Activated naive CD4-positive, alpha-beta T cell treated with anti-CD3 and anti-CD28 coated beads, Interleukin-2, amount 50 U/mL, for 72 hours (primary cell): ENCODE measurements around the gene TAF3. TPM values are rescaled to one million over a fixed set of nuclear protein-coding genes. Genes with fewer than 3 reads are reported as not detected.

Experiments
- ATAC-seq, 2 donors: fragments of 150-1000 bp; cut with Tn5 transposase; 2 replicates each; pipeline ENCODE4 v1.10.0; 2021; ENCODE audit warnings: mild to moderate bottlenecking in 2 of 2, moderate library complexity in 2 of 2
- DNase-seq, 2 donors: peaks; one replicate each; pipeline ENCODE4 v3.0.0; 2021 to 2022; ENCODE audit warnings: low spot score in 2 of 2
- H3K27ac Mint-ChIP-seq, 2 donors: one replicate each; pipeline ENCODE4 v1.8.0; 2022; ENCODE audit warnings: mild to moderate bottlenecking in 2 of 2, mixed read lengths in 2 of 2
- H3K36me3 Mint-ChIP-seq, 2 donors: one replicate each; pipeline ENCODE4 v1.8.0; 2022; ENCODE audit warnings: mixed read lengths in 2 of 2
- H3K9me3 Mint-ChIP-seq, 2 donors: one replicate each; pipeline ENCODE4 v1.8.0; 2022; ENCODE audit warnings: mixed read lengths in 2 of 2
- total RNA-seq, 2 donors: library from RNA; stranded (reverse); gene quantifications; one replicate each; pipeline ENCODE4 v1.2.3, GENCODE V29; 2022

TAF3 gene
- total RNA-seq, 2 donors from 2014 or later = 12.0 to 16.8 TPM

- no peak for DNase-seq
- ATAC-seq = no peak
- Mint-ChIP-seq H3K27ac (no peak overlapping the region), H3K36me3 (peaks cover 29 to 32% of the 10 kb centered on the region in 2 donors), H3K9me3 (peaks cover 9 to 13% of the 10 kb centered on the region in 2 donors)
Observed at GRCh38 chr10:7937315-7937945, 119.1 kb downstream of the TAF3 start.

GRCh38 chr10:7941576-7941975 lies 123.3 kb downstream of the TAF3 start:
- DNase-seq = no peak
- H3K36me3 Mint-ChIP-seq = peaks cover 19 to 23% of the 10 kb centered on the region in 2 donors
- H3K9me3 Mint-ChIP-seq = peaks cover 9 to 13% of the 10 kb centered on the region in 2 donors
- no peak overlapping the region for H3K27ac Mint-ChIP-seq
- ATAC-seq = no peak

GRCh38 chr10:7942316-7942715 lies 124.0 kb downstream of the TAF3 start:
- H3K36me3 Mint-ChIP-seq = peaks cover 14 to 16% of the 10 kb centered on the region in 2 donors
- DNase-seq (no peak), ATAC-seq (no peak)
- H3K27ac Mint-ChIP-seq = no peak overlapping the region
- H3K9me3 Mint-ChIP-seq = peaks cover 9 to 16% of the 10 kb centered on the region in 2 donors

- Mint-ChIP-seq H3K9me3 (peaks cover 9 to 12% of the 10 kb centered on the region in 2 donors), H3K36me3 (peaks cover 8 to 11% of the 10 kb centered on the region in 2 donors), H3K27ac (no peak overlapping the region)
- DNase-seq (no peak), ATAC-seq (no peak)
Observed at GRCh38 chr10:7942859-7943258, 124.6 kb downstream of the TAF3 start.

- H3K9me3 Mint-ChIP-seq = peaks cover 0 to 5% of the 10 kb centered on the region in 2 donors
- DNase-seq (no peak), ATAC-seq (no peak)
- H3K36me3 Mint-ChIP-seq = no peaks in the 10 kb centered on the region
- H3K27ac Mint-ChIP-seq = no peak overlapping the region
Observed at GRCh38 chr10:7944215-7944480, 125.8 kb downstream of the TAF3 start.

GRCh38 chr10:7944537-7944936 lies 126.2 kb downstream of the TAF3 start:
- no peaks in the 10 kb centered on the region for H3K36me3 Mint-ChIP-seq
- ATAC-seq = no peak
- DNase-seq = no peak
- H3K27ac Mint-ChIP-seq = no peak overlapping the region
- peaks cover 0 to 5% of the 10 kb centered on the region in 2 donors for H3K9me3 Mint-ChIP-seq

- H3K9me3 Mint-ChIP-seq = peaks cover 0 to 5% of the 10 kb centered on the region in 2 donors
- no peak overlapping the region for H3K27ac Mint-ChIP-seq
- ATAC-seq = no peak
- DNase-seq = no peak
- no peaks in the 10 kb centered on the region for H3K36me3 Mint-ChIP-seq
Observed at GRCh38 chr10:7945034-7945433, 126.7 kb downstream of the TAF3 start.

GRCh38 chr10:7945469-7946187 lies 127.3 kb downstream of the TAF3 start:
- no peak for ATAC-seq

GRCh38 chr10:7948371-7949000 lies 130.2 kb downstream of the TAF3 start:
- ATAC-seq (no peak), DNase-seq (no peak)
- peaks cover 0 to 5% of the 10 kb centered on the region in 2 donors for H3K9me3 Mint-ChIP-seq
- no peak overlapping the region for H3K27ac Mint-ChIP-seq
- H3K36me3 Mint-ChIP-seq = no peaks in the 10 kb centered on the region

More at GRCh38 chr10:7945469-7946187, 127.3 kb downstream of the TAF3 start:
- Mint-ChIP-seq H3K9me3 (peaks cover 0 to 5% of the 10 kb centered on the region in 2 donors), H3K36me3 (no peaks in the 10 kb centered on the region), H3K27ac (peak overlapping the region in 1 of 2 donors; percentile 0)
- no peak for DNase-seq

GRCh38 chr10:7950981-7951847 lies 132.9 kb downstream of the TAF3 start:
- H3K27ac Mint-ChIP-seq = no peak overlapping the region
- no peaks in the 10 kb centered on the region for H3K36me3 Mint-ChIP-seq
- ATAC-seq (no peak), DNase-seq (no peak)
- H3K9me3 Mint-ChIP-seq = peaks cover 0 to 5% of the 10 kb centered on the region in 2 donors

- DNase-seq = no peak
- peaks cover 0 to 2% of the 10 kb centered on the region in 2 donors for H3K9me3 Mint-ChIP-seq
- H3K27ac Mint-ChIP-seq = no peak overlapping the region
- no peak for ATAC-seq
- H3K36me3 Mint-ChIP-seq = no peaks in the 10 kb centered on the region
Observed at GRCh38 chr10:7952266-7952665, 134.0 kb downstream of the TAF3 start.

GRCh38 chr10:7953447-7953846 lies 135.1 kb downstream of the TAF3 start:
- Mint-ChIP-seq H3K36me3 (no peaks in the 10 kb centered on the region), H3K9me3 (no peaks in the 10 kb centered on the region)
- no peak for ATAC-seq

GRCh38 chr10:7955446-7955845 lies 137.1 kb downstream of the TAF3 start:
- no peaks in the 10 kb centered on the region for H3K36me3 Mint-ChIP-seq
- no peaks in the 10 kb centered on the region for H3K9me3 Mint-ChIP-seq
- ATAC-seq = no peak
- no peak overlapping the region for H3K27ac Mint-ChIP-seq
- no peak for DNase-seq

More at GRCh38 chr10:7953447-7953846, 135.1 kb downstream of the TAF3 start:
- no peak for DNase-seq
- no peak overlapping the region for H3K27ac Mint-ChIP-seq

- H3K27ac Mint-ChIP-seq = peak overlapping the region in 1 of 2 donors; percentile 38
- no peak for ATAC-seq
- no peaks in the 10 kb centered on the region for H3K36me3 Mint-ChIP-seq
- H3K9me3 Mint-ChIP-seq = no peaks in the 10 kb centered on the region
- DNase-seq = no peak
Observed at GRCh38 chr10:7956508-7956907, 138.2 kb downstream of the TAF3 start.

- H3K36me3 Mint-ChIP-seq = no peaks in the 10 kb centered on the region
- H3K27ac Mint-ChIP-seq = no peak overlapping the region
- H3K9me3 Mint-ChIP-seq = no peaks in the 10 kb centered on the region
- DNase-seq (no peak), ATAC-seq (no peak)
Observed at GRCh38 chr10:7957591-7957990, 139.3 kb downstream of the TAF3 start.

GRCh38 chr10:7958442-7958841 lies 140.1 kb downstream of the TAF3 start:
- ATAC-seq (no peak), DNase-seq (no peak)
- no peaks in the 10 kb centered on the region for H3K36me3 Mint-ChIP-seq
- H3K9me3 Mint-ChIP-seq = no peaks in the 10 kb centered on the region
- no peak overlapping the region for H3K27ac Mint-ChIP-seq

GRCh38 chr10:7960108-7960507 lies 141.8 kb downstream of the TAF3 start:
- Mint-ChIP-seq H3K36me3 (peaks cover 13 to 14% of the 10 kb centered on the region in 2 donors), H3K9me3 (peaks cover 0 to 4% of the 10 kb centered on the region in 2 donors), H3K27ac (no peak overlapping the region)
- no peak for DNase-seq
- ATAC-seq = no peak
